B cell (primary cell): ENCODE data around the gene CIAO2A. TPM values are rescaled to one million over a fixed set of nuclear protein-coding genes. Genes with fewer than 3 reads are reported as not detected.
A peak's percentile ranks its signal among the peaks of the same experiment; 100 is the strongest.

ENCODE experiments used
- ATAC-seq: fragments of 200-7000 bp; cut with Tn5 transposase; one replicate; pipeline ENCODE4 v1.10.0; 2021; ENCODE audit warnings: low read depth, mild to moderate bottlenecking, moderate number of reproducible peaks, moderate library complexity
- CTCF ChIA-PET: fragments of 350-600 bp; sonication (Branson Sonifier 250); formaldehyde crosslinking; loops from one replicate; lab custom pipeline; 2021; ENCODE audit warnings: antibody characterized with exemption, inconsistent platforms; lab: Charles Lee
- POLR2A ChIA-PET: fragments of 350-600 bp; sonication (Branson Sonifier 250); formaldehyde crosslinking; loops from one replicate; lab custom pipeline; 2021; ENCODE audit warnings: antibody characterized with exemption; lab: Charles Lee
- DNase-seq: peaks from one replicate; pipeline ENCODE4 v3.0.0; 2013
- H2AFZ ChIP-seq: 2 replicates; pipeline ENCODE4 v1.6.1; 2012; ENCODE audit warnings: mild to moderate bottlenecking, low read depth, low read length; ENCODE audit not compliant: insufficient read depth, poor library complexity, severe bottlenecking
- H3K27ac ChIP-seq, 2 donors: 1 replicate in 1 of 2; 2 replicates in 1 of 2; pipeline ENCODE4 v1.5.1; 2012 to 2013; ENCODE audit warnings: low read length in 2 of 2, mild to moderate bottlenecking in 2 of 2, moderate library complexity in 1 of 2
- H3K27me3 ChIP-seq, 4 experiments: fragments of 200-600 bp in 1 of 4; sonication (generic) in 1 of 4; replicated peaks in 1 of 4; 1 replicate in 2 of 4; 2 replicates in 2 of 4; pipeline versions ENCODE4 v1.6.1 to v1.7.0; 2013 to 2016; ENCODE audit warnings: low read length in 3 of 4, mild to moderate bottlenecking in 2 of 4, mixed read lengths in 1 of 4, moderate library complexity in 1 of 4; ENCODE audit not compliant: insufficient read depth in 4 of 4, control insufficient read depth in 3 of 4; ENCODE audit errors: control extremely low read depth in 1 of 4
- H3K36me3 ChIP-seq, 2 experiments: replicated peaks in 1 of 2; 1 replicate in 1 of 2; 2 replicates in 1 of 2; pipeline versions ENCODE4 v1.6.1 to v1.7.1; 2013; ENCODE audit warnings: low read length in 1 of 2; ENCODE audit not compliant: insufficient read depth in 2 of 2, control insufficient read depth in 1 of 2; ENCODE audit errors: control extremely low read depth in 1 of 2, extremely low read depth in 1 of 2
- H3K4me1 ChIP-seq, 2 donors: fragments of 200-600 bp in 1 of 2; sonication (generic) in 1 of 2; 1 replicate in 1 of 2; 2 replicates in 1 of 2; pipeline versions ENCODE4 v1.5.1 to v1.6.1; 2013 to 2017; ENCODE audit warnings: low read length in 2 of 2; ENCODE audit not compliant: control insufficient read depth in 2 of 2, insufficient read depth in 2 of 2
- H3K4me2 ChIP-seq: replicated peaks from 2 replicates; pipeline ENCODE3; 2012; ENCODE audit warnings: mild to moderate bottlenecking, low read depth, low read length; ENCODE audit not compliant: poor library complexity, severe bottlenecking
- H3K4me3 ChIP-seq, 5 experiments: fragments of 200-600 bp in 1 of 5; sonication (generic) in 1 of 5; 1 replicate in 3 of 5; 2 replicates in 2 of 5; pipeline versions ENCODE4 v1.5.1 to v1.7.0; 2011 to 2016; ENCODE audit warnings: low read length in 4 of 5, mild to moderate bottlenecking in 4 of 5, low read depth in 2 of 5, control low read depth in 1 of 5, moderate library complexity in 1 of 5; ENCODE audit not compliant: insufficient read depth in 1 of 5; ENCODE audit errors: control extremely low read depth in 1 of 5, extremely low read depth in 1 of 5
- H3K79me2 ChIP-seq: fragments of 200-600 bp; sonication (generic); one replicate; pipeline ENCODE4 v1.6.0; 2016; ENCODE audit warnings: low read length; ENCODE audit not compliant: control insufficient read depth, insufficient read depth
- H3K9ac ChIP-seq: fragments of 200-600 bp; sonication (generic); 2 replicates; pipeline ENCODE4 v1.6.1; 2017; ENCODE audit warnings: mild to moderate bottlenecking, low read length, moderate library complexity
- H3K9me3 ChIP-seq, 3 donors: one replicate each; pipeline versions ENCODE4 v1.6.1 to v1.7.1; 2013; ENCODE audit warnings: low read length in 2 of 3; ENCODE audit not compliant: control insufficient read depth in 2 of 3, insufficient read depth in 1 of 3; ENCODE audit errors: control extremely low read depth in 1 of 3
- H4K20me1 ChIP-seq: 2 replicates; pipeline ENCODE4 v1.6.0; 2012; ENCODE audit warnings: mild to moderate bottlenecking, low read length; ENCODE audit not compliant: insufficient read depth, control insufficient read depth, poor library complexity, severe bottlenecking
- H3K27ac Mint-ChIP-seq: one replicate; pipeline ENCODE4 v1.8.0; 2021; ENCODE audit warnings: mixed read lengths
- H3K27me3 Mint-ChIP-seq: one replicate; pipeline ENCODE4 v1.8.0; 2021; ENCODE audit warnings: mixed read lengths
- H3K4me1 Mint-ChIP-seq: one replicate; pipeline ENCODE4 v1.8.0; 2021; ENCODE audit warnings: mixed read lengths
- H3K4me3 Mint-ChIP-seq: one replicate; pipeline ENCODE4 v1.8.0; 2021; ENCODE audit warnings: mixed read lengths
- H3K9me3 Mint-ChIP-seq: one replicate; pipeline ENCODE4 v1.8.0; 2022; ENCODE audit warnings: mixed read lengths; ENCODE audit not compliant: insufficient read depth
- CTCF ChIP-seq: fragments of 200-600 bp; IDR thresholded peaks from one replicate; pipeline ENCODE4 v1.8.0; 2022; ENCODE audit warnings: antibody characterized with exemption, mild to moderate bottlenecking
- EZH2 ChIP-seq: IDR thresholded peaks from 2 replicates; pipeline ENCODE4 v1.6.1; 2012; ENCODE audit warnings: borderline replicate concordance, low read depth, mild to moderate bottlenecking, moderate library complexity, low read length; ENCODE audit not compliant: insufficient read depth, poor library complexity, severe bottlenecking
- whole genome bisulfite sequencing: methylation state at CpG from one replicate; pipeline ENCODE4 v1.1.5; 2013; ENCODE audit warnings: missing lambda C conversion rate; ENCODE audit not compliant: insufficient coverage; 5-methylcytosine and 5-hydroxymethylcytosine counted together
- intact Hi-C: fragments of 100-400 bp; cut with micrococcal nuclease; formaldehyde crosslinking; loops from one replicate; pipeline ENCODE4 v1.10.0; 2022
- polyA plus RNA-seq: library from polyadenylated mRNA; depleted of rRNA; stranded (reverse); fragments of >200 nt; gene quantifications from 2 replicates; pipeline ENCODE4 v1.2.3, GENCODE V29; 2012
- total RNA-seq, 2 donors: library from RNA; stranded (reverse); fragments of 120-200 nt in 1 of 2; gene quantifications; 1 replicate in 1 of 2; 2 replicates in 1 of 2; pipeline versions ENCODE4 v1.2.3 to v1.2.4, GENCODE V29; 2013 to 2022

Gene CIAO2A
- total and polyA plus RNA-seq, 2 donors (not counting 1 experiment from before 2014, with no cell fraction given) = 68.2 to 71.5 TPM

- CTCF ChIA-PET = interaction anchor here (3.0 kb wide), 1 partner anchor 11 kb away, joined by 28 read pairs; no protein-coding TSS in a partner anchor
- peak overlapping the region; percentile 56 for H3K27ac Mint-ChIP-seq
- DNase-seq = no peak
- H4K20me1 ChIP-seq = no peaks in the 10 kb centered on the region
- intact Hi-C loops = no loop called here
- peak overlapping the region in 1 of 2 donors; percentile 36 for H3K27ac ChIP-seq
- no peaks in the 10 kb centered on the region for H3K9me3 ChIP-seq
- no peak overlapping the region for H3K9ac ChIP-seq
- H3K79me2 ChIP-seq = peaks cover 7% of the 10 kb centered on the region
- no peaks in the 10 kb centered on the region for H3K27me3 Mint-ChIP-seq
- ATAC-seq = no peak
- no peaks in the 10 kb centered on the region for H3K9me3 Mint-ChIP-seq
- no peaks in the 10 kb centered on the region for H3K27me3 ChIP-seq
- H3K4me3 Mint-ChIP-seq = no peak overlapping the region
- no peak for TF ChIP-seq EZH2
- no peak for TF ChIP-seq CTCF
- H3K4me1 Mint-ChIP-seq = peaks cover 19% of the 10 kb centered on the region
- no peak overlapping the region for H3K4me3 ChIP-seq
- WGBS = 87% methylated on average over 5 of the region's 6 CpGs
- POLR2A ChIA-PET = no interaction called here
- no peak overlapping the region for H2AFZ ChIP-seq
- H3K4me1 ChIP-seq = peaks cover 7 to 20% of the 10 kb centered on the region in 2 donors
- H3K36me3 ChIP-seq = peaks cover 4 to 43% of the 10 kb centered on the region in 2 experiments
- H3K4me2 ChIP-seq = no peak overlapping the region
Measured at GRCh38 chr15:64143276-64143675, 49.6 kb upstream of the CIAO2A start.

- H3K36me3 ChIP-seq = peaks cover 5 to 52% of the 10 kb centered on the region in 2 experiments
- Mint-ChIP-seq H3K9me3 (no peaks in the 10 kb centered on the region), H3K27ac (peak overlapping the region; percentile 67), H3K4me1 (peaks cover 28% of the 10 kb centered on the region), H3K4me3 (no peak overlapping the region), H3K27me3 (no peaks in the 10 kb centered on the region)
- DNase-seq (no peak), ATAC-seq (no peak)
- no peak overlapping the region for H3K4me2 ChIP-seq
- peaks cover 7% of the 10 kb centered on the region for H3K79me2 ChIP-seq
- no peaks in the 10 kb centered on the region for H3K9me3 ChIP-seq
- intact Hi-C loops = no loop called here
- ChIA-PET POLR2A (no interaction called here), CTCF (interaction anchor here (2.7 kb wide), 1 partner anchor 11 kb away, joined by 13 read pairs; no protein-coding TSS in a partner anchor)
- H3K4me3 ChIP-seq = no peak overlapping the region
- no peaks in the 10 kb centered on the region for H4K20me1 ChIP-seq
- H3K4me1 ChIP-seq = peaks cover 14 to 28% of the 10 kb centered on the region in 2 donors
- WGBS = 100% methylated on average over 6 of the region's 8 CpGs
- H2AFZ ChIP-seq = no peak overlapping the region
- no peak for TF ChIP-seq CTCF
- no peak for TF ChIP-seq EZH2
- H3K27ac ChIP-seq = peak overlapping the region in 1 of 2 donors; percentile 36
- no peak overlapping the region for H3K9ac ChIP-seq
- no peaks in the 10 kb centered on the region for H3K27me3 ChIP-seq
Measured at GRCh38 chr15:64141798-64142512, 48.3 kb upstream of the CIAO2A start.
